ENCODE measurements around the gene F10.
"Not testable (repeated sequence)": the region's sequence is repeated elsewhere in the genome, so short reads cannot be mapped to it uniquely, and the experiment has no call there.

The F10 gene

DNA sequence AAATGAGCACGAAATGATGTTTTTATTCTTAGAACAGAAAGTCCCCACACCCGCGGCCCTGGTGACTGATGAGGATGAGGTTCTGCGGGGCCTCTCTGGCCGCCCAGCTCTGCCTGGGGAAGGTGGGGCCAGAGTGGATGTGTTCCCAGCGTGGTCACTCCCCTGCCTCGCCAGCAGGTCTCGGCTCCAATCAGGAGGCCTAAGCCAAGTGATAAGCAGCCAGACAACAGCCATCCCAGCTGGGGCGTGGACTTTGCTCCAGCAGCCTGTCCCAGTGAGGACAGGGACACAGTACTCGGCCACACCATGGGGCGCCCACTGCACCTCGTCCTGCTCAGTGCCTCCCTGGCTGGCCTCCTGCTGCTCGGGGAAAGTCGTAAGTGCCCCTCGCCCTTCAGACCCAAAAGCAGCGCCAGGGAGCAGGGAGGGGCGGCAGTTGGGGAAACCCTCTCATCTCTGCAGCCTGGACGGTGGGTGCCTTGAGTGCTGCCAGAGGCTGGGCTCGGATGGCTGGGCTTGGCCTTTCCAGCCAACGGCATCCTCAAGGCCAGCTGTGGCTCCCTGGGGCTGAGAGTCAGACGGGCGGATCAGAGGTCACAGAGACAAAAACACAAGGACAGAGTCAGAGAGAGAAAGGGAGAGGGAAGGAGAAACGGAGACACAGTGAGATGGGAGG lies at the start of gene F10:
TSS of gene F10 (plus strand) at position 250 of the 676 bp plus-strand sequence. CDS start at position 307, 57 bp downstream.
- DNase-seq (ENCODE audit: low read depth in 3 of 3) = no peak

GRCh38 chr13:113073942-113074341 lies 48.7 kb upstream of the F10 start:
- no peak for DNase-seq (ENCODE audit: low read depth in 3 of 3)

- DNase-seq (ENCODE audit: low read depth in 3 of 3) = no peak
Measured at GRCh38 chr13:113074401-113074800, 48.2 kb upstream of the F10 start.

DNA sequence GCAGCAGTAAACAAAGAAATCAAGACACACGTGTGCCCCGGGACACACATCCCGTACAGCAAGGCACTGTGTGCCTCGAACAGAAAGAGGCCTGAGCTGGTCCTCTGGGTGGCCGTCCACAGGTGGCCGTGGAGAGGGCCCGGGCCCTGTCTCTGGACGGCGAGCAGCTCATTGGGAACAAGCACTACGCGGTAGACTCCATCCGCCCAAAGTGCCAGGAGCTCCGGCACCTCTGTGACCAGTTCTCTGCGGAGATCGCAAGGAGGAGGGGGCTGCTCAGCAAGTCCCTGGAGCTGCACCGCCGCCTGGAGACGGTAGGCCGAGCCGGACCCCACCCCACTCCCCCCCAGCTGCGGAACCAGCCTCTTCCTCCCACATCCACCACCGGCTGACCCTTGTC lies 47.7 kb upstream of the F10 start:
- no peak for DNase-seq (ENCODE audit: low read depth in 3 of 3)

- DNase-seq (ENCODE audit: low read depth in 3 of 3) = no peak
Measured at GRCh38 chr13:113075711-113076110, 46.9 kb upstream of the F10 start.

DNA sequence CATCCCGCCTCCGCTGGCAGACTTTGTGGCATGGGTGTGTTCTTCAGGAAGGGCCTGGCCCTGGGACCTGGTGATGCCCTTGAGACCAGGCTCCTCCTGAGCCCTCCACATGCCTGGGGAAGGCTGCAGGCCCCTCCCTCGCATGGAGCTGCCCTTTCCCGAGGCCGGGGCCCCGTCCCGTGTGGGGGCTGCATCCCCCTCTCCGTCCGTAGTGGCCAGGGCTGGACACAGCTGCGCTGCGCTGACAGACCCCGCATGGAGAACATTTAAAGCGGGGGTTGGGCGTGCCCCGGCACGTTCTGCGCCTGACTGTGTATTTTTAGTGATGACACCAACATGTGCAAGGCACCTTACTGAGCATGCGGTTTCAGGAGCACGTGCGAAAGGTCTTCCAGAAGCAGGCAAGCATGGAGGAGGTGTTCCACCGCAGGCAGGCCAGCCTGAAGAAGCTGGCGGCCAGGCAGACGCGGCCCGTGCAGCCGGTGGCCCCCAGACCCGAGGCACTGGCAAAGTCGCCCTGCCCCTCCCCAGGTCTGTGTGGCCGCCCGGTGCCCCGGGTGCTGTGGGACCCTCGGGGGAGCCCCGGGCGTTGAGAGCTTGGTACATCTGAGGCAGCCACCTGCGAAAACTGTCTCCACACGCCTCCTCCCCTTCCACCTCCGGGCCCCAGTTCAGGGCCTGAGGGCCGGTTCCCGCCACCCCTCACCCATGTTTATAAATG lies 45.8 kb upstream of the F10 start:
- no peak for DNase-seq (ENCODE audit: low read depth in 3 of 3)

- no peak for DNase-seq (ENCODE audit: low read depth in 3 of 3)
Measured at GRCh38 chr13:113077566-113077952, 45.0 kb upstream of the F10 start.

DNA sequence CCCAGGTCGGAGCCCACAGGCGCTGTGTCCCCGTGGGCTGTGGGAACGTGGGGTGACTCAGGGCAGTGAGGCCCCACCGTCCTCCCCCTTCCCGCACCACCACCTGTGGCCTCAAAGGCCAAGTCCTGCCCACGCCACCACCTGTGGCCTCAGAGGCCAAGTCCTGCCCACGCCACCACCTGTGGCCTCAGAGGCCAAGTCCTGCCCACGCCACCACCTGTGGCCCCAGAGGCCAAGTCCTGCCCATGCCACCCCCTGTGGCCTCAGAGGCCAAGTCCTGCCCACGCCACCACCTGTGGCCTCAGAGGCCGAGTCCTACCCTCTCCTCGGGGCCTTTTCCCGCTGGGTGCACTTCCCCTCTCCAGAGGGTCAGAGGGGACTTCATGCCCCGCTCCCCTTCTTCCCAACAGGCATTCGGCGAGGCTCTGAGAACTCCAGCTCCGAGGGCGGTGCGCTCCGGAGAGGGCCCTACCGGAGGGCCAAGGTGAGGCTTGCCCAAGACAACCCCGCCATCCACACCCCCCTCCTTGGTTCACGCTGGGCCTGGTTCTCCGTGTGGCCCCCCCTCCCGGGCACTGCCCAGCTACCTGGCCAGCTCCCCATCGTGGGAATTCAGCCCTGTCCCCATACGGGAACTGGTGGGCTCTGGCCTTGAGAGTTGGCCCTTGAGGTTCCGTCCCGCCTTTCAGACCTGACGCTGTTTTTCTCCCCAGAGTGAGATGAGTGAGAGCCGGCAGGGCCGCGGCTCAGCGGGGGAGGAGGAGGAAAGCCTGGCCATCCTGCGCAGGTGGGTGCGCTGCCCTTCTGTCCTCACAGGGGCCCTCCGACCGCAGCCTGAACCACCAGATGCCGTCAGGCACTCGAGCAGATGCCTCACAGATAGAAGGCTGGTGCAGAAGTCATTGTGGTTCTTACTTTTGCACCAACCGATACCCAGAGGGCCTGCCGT lies 44.4 kb upstream of the F10 start:
- DNase-seq (ENCODE audit: low read depth in 3 of 3) = no peak

DNA sequence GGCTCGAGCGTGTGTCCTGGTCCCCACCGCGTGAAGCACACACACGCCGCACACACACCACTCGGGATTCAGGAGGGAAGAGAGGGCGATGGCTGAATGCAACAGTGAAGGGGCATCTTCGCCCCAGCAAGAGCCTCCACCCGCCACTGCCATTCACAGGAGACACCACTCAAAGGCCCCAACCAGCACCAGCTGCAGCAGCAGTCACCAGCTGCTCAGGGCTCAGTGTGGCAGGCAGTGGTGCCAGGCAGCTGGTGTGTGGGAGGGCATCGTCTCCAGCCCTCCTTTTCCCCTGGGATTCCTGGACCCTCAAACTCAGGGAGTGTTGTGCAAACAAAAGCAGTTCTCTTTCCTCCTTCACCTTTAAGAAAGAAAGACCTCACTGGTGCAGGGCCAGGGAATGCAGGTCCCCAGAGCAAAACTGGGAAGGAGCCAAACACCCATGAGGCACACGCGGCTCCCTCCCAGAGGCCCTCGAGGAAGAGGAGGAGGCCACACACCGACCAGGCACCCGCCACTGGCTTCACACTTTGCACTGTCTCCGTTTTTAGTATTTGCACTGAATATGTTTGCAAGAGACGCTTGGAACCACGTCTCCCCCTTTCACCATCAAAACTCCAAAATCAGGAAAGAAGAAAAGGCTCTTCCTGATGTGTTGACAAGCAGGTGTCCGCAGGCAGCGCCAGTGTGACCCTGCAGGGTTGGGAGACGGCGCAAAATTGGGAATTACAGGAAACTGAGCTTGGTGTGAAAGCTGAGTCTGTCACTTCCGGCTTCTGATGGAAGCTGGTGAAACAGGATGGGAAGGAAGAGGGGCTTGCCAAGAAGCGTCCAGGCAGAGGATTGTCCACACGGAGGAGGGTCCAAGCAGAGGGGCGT lies 43.5 kb upstream of the F10 start:
- DNase-seq (ENCODE audit: low read depth in 3 of 3) = no peak

DNA sequence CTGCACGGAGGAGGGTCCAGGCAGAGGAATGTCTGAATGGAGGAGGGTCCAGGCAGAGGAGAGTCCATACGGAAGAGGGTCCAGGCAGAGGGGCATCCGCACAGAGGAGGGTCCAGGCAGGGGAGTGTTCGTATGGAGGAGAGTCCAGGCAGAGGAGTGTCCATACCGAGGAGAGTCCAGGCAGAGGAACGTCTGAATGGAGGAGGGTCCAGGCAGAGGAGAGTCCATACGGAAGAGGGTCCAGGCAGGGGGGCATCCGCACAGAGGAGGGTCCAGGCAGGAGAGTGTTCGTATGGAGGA lies 42.9 kb upstream of the F10 start:
- not testable (repeated sequence) for DNase-seq (ENCODE audit: low read depth in 3 of 3)

DNA sequence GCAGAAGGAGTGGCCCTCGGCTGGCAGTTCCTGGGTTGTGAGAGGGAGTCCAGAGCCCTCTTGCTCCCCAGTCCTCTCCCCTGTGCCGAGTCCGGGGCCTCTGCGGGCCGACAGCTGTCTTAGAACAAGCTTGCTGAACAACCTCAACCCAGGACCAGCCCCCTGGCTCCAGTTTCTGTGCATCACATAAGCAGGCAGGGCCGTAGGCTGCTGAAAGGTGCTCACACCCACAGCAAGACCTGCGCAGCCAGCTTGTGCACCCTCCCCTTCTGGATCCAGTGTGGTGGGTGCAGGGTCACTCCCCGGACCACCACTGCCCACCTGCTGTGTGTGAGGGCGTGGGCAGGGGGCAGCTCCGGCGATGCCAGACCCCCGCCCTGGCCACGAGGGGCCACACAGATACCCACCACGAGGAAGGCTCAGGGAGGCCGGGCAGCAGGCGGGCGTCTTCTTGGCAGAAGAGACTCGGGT lies 42.2 kb upstream of the F10 start:
- no peak for DNase-seq (ENCODE audit: low read depth in 3 of 3)

DNA sequence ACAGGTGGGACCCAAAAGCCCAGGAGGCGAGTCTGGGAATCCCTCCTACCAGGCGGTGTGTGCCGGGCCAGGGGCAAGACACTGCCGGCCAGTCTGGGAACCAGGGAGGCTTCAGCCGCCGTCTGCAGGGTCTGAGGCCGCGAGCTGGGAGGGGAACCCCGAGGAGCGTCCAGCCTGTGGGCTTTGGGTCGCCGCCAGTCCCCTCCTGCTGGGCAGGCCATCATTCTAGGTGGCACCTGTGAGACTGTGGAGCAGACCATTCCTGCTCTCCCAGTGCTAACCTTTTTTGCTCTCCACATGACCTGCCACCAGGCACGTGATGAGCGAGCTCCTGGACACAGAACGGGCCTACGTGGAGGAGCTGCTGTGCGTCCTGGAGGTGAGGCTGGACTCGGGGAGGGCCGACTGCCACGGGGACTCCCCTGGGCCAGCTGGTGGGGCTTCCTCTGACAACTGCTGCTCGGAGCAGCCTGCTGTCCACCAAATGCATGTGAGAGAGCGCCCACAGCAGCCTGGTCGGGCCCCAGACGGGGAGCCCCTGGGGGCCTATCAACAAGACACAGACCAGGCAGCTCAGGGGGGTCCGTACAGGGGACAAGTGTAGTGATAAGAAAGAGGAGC lies 41.6 kb upstream of the F10 start:
- no peak for DNase-seq (ENCODE audit: low read depth in 3 of 3)

GRCh38 chr13:113082198-113083021 lies 40.2 kb upstream of the F10 start:
- no peak for DNase-seq (ENCODE audit: low read depth in 3 of 3)

DNA sequence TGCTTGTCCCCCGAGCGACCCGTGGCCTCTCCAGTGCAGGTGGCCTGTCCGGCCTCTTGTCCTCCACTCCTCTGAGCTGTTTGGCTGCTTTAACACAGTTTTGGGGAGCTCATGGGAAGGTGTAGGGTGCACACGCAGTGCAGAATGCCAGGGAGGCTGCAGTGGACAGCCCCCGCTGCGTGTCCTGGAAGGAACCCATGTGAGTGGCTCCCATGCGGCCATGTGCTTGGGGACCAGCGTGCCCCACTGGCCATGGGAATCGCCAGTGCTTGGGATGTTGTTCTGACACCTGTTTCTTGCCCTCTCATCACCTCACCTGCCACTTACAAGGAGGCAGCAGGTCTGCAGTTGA lies 39.6 kb upstream of the F10 start:
- no peak for DNase-seq (ENCODE audit: low read depth in 3 of 3)

DNA sequence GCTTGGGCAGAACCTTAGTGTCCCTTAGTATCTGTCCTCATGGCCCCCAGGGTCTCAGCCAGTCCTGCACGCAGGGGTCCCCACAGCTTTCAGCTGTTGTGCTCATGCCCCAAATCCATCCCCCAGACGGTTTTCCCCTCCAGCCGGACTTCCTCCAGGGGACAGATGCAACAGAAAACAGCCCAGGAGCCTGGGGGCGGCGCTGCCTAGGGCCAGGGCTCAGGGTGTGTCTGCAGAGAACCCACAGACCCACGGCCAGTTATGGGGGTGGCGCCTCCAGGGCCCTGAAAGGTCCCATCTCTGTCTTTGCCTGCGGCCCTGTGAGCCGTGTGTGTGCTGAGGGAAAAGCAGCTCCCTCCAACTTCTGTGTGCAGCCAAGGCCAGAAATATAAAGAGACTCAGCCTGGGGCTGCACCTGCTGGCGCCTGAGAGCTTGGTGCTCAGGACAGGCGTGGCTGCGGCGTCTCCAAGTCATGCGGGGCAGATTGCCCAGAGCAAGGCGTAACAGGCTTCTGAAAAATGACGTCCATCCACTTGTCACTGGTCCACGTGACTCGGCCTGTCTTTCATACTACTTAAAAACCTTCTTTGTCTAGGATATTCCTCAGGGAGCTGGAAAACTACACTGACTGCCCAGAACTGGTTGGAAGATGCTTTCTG lies 39.1 kb upstream of the F10 start:
- no peak for DNase-seq (ENCODE audit: low read depth in 3 of 3)

- no peak for DNase-seq (ENCODE audit: low read depth in 3 of 3)
Measured at GRCh38 chr13:113084094-113084942, 38.3 kb upstream of the F10 start.

- no peak for DNase-seq (ENCODE audit: low read depth in 3 of 3)
Measured at GRCh38 chr13:113084943-113085540, 37.6 kb upstream of the F10 start.

DNA sequence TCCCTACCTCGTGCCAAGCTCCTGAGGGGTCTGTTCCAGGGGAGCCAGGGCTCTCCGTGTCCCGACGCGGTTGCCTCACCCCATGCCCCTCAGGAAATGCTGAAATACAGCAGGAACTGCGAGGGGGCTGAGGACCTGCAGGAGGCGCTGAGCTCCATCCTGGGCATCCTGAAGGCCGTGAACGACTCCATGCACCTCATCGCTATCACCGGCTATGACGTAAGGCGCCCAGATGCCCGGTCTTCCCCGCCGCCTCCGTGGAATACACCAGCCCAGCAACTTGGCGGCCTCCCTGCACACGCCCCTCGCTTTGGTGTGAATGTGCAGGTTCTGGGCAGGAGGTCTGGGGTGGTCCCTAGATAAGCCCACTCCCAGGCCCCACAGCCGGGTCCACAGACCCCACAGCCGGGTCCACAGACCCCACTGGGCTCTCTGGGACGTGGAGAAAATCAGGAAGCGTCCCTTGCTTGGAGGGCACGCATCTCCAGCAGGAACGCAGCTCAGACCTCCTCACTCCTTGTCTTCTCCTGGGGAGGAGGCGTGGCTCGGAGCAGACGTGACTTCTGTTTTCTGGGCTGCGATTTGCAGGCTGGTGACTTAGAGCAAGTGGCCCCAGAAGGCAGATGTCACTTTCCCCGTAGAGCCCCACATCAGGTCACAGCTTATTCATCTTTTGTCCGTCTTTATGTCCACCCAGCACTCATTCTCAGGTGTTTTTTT lies 36.4 kb upstream of the F10 start:
- no peak for DNase-seq (ENCODE audit: low read depth in 3 of 3)

Data from stimulated activated CD4-positive, alpha-beta T cell treated with anti-CD3 and anti-CD28 coated beads, TNF-alpha, amount 100 ng/mL, for 4 hours (primary cell).